Upper lobe of right lung (tissue), 1 donor: ENCODE results near the gene CECR2. TPM values are rescaled to one million over a fixed set of nuclear protein-coding genes. Genes with fewer than 3 reads are reported as not detected.
A peak's percentile ranks its signal among the peaks of the same experiment; 100 is the strongest.
"Not testable (repeated sequence)": the region's sequence is repeated elsewhere in the genome, so short reads cannot be mapped to it uniquely, and the experiment has no call there.

Experiments
- ATAC-seq: fragments of 200-7000 bp; cut with Tn5 transposase; one replicate; pipeline ENCODE4 v1.9.1; 2020; ENCODE audit warnings: mild to moderate bottlenecking, moderate library complexity
- DNase-seq: peaks from one replicate; pipeline ENCODE4 v3.0.0-alpha.2; 2020
- H3K27ac ChIP-seq: fragments of 200-600 bp; one replicate; pipeline ENCODE4 v1.8.0; 2022
- H3K27me3 ChIP-seq: fragments of 200-600 bp; one replicate; pipeline ENCODE4 v1.8.0; 2022; ENCODE audit warnings: mild to moderate bottlenecking
- H3K36me3 ChIP-seq: fragments of 200-600 bp; one replicate; pipeline ENCODE4 v1.8.0; 2022
- H3K4me1 ChIP-seq: fragments of 200-600 bp; one replicate; pipeline ENCODE4 v1.8.0; 2022
- H3K4me3 ChIP-seq: fragments of 200-600 bp; one replicate; pipeline ENCODE4 v1.8.0; 2022; ENCODE audit warnings: mild to moderate bottlenecking
- H3K9me3 ChIP-seq: fragments of 200-600 bp; one replicate; pipeline ENCODE4 v1.8.0; 2022
- intact Hi-C: fragments of 100-400 bp; cut with DNase I; formaldehyde crosslinking; loops from one replicate; pipeline ENCODE4 v1.11.0; 2022
- total RNA-seq: library from RNA; stranded (reverse); fragmentation: NEBNext Ultra II Directional; extraction: Animal tissue kit (Norgen Biotek cat#: 25700); gene quantifications from one replicate; pipeline ENCODE4 v1.2.1, GENCODE V29; 2021
- TF ChIP-seq, protein P1 (sequence below): fragments of 200-600 bp; IDR thresholded peaks from one replicate; pipeline ENCODE4 v1.8.0; 2022; ENCODE audit warnings: antibody characterized with exemption
- donor health status: DM: no; HTN: yes; CAD: no; lungs with severe emphysema.

CECR2 gene
- total RNA-seq, 1 donor from 2014 or later: 7.2 TPM

- ATAC-seq: no peak
- Histone ChIP-seq H3K9me3 (no peaks in the 10 kb centered on the region), H3K4me1 (no peaks in the 10 kb centered on the region), H3K27me3 (no peaks in the 10 kb centered on the region), H3K27ac (no peak overlapping the region), H3K4me3 (no peak overlapping the region), H3K36me3 (no peaks in the 10 kb centered on the region)
- DNase-seq: no peak
- intact Hi-C loops: no loop called here
- TF ChIP-seq, protein P1, sequence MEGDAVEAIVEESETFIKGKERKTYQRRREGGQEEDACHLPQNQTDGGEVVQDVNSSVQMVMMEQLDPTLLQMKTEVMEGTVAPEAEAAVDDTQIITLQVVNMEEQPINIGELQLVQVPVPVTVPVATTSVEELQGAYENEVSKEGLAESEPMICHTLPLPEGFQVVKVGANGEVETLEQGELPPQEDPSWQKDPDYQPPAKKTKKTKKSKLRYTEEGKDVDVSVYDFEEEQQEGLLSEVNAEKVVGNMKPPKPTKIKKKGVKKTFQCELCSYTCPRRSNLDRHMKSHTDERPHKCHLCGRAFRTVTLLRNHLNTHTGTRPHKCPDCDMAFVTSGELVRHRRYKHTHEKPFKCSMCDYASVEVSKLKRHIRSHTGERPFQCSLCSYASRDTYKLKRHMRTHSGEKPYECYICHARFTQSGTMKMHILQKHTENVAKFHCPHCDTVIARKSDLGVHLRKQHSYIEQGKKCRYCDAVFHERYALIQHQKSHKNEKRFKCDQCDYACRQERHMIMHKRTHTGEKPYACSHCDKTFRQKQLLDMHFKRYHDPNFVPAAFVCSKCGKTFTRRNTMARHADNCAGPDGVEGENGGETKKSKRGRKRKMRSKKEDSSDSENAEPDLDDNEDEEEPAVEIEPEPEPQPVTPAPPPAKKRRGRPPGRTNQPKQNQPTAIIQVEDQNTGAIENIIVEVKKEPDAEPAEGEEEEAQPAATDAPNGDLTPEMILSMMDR: no peak
These were observed 50.1 kb downstream of the CECR2 start for GRCh38 chr22:17419348-17419747.

DNA sequence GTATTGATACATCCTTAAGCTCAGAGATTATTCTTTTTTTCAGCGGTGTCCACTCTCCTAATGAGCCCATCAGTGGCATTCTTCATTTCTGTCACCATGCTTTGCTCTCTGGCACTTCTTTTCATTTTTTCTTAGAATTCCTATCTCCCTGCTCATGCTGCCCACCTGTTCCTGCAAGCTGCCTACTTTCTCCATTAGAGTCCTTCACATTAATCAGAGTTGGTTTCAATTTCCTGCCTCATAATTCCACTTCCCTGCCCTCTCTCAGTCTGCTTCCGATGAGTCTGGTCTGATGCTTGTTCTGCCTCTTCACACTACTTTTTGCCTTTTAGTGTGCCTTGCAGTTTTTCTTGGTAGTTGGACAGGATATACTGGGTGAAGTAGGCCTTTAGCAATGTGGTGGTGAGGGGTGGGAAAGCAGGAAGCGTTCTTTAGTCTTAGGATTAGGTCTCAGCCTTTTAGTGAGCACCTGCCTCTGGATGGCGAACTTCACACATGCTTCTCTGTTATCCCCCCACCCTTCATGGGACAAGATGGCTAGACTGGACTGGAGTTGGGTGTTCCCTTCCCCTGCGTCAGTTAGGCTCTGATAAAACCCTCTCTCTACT lies 53.6 kb downstream of the CECR2 start:
- Histone ChIP-seq H3K9me3 (no peaks in the 10 kb centered on the region), H3K27me3 (no peaks in the 10 kb centered on the region), H3K36me3 (no peaks in the 10 kb centered on the region), H3K4me3 (no peak overlapping the region), H3K27ac (no peak overlapping the region), H3K4me1 (no peaks in the 10 kb centered on the region)
- ATAC-seq (no peak), DNase-seq (no peak)
- TF ChIP-seq, protein P1: no peak
- intact Hi-C loops: no loop called here

- no peaks in the 10 kb centered on the region for H3K9me3 ChIP-seq
- H3K36me3 ChIP-seq: no peaks in the 10 kb centered on the region
- no peaks in the 10 kb centered on the region for H3K4me1 ChIP-seq
- no peak overlapping the region for H3K4me3 ChIP-seq
- DNase-seq: no peak
- intact Hi-C loops: no loop called here
- H3K27ac ChIP-seq: no peak overlapping the region
- TF ChIP-seq, protein P1: no peak
- H3K27me3 ChIP-seq: no peaks in the 10 kb centered on the region
- ATAC-seq: no peak
These were observed 54.4 kb downstream of the CECR2 start for GRCh38 chr22:17423616-17424015.

- ATAC-seq: not testable (repeated sequence)
These were observed 58.3 kb downstream of the CECR2 start for GRCh38 chr22:17427528-17427927.

DNA sequence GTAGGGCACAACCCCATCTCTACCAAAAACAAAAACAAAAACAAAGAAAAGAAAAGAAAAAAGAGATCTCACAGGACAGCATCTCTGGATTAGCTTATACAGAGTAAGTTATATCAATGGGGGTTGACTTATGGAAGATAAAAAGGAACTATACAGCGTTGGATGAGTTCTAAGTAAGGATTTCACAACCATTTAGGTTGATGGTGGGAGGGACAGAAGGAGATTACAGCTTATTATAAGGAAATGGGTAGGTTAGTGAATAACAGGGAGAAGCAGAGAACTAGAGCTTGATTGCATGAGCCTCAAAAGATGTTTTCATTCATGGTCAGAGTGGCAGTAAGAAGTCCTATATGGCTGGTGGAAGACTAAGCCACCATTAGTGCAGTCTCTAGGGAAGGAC lies 60.3 kb downstream of the CECR2 start:
- no peak for DNase-seq
- Histone ChIP-seq H3K36me3 (no peaks in the 10 kb centered on the region), H3K27ac (no peak overlapping the region), H3K4me1 (no peaks in the 10 kb centered on the region), H3K4me3 (no peak overlapping the region), H3K27me3 (no peaks in the 10 kb centered on the region), H3K9me3 (no peaks in the 10 kb centered on the region)
- ATAC-seq: peak; percentile 54
- TF ChIP-seq, protein P1: no peak
- intact Hi-C loops: no loop called here

More at GRCh38 chr22:17427528-17427927, 58.3 kb downstream of the CECR2 start:
- H3K36me3 ChIP-seq, H3K27ac ChIP-seq, intact Hi-C loops, DNase-seq, H3K4me1 ChIP-seq, H3K9me3 ChIP-seq, H3K4me3 ChIP-seq, H3K27me3 ChIP-seq: not testable (repeated sequence)

DNA sequence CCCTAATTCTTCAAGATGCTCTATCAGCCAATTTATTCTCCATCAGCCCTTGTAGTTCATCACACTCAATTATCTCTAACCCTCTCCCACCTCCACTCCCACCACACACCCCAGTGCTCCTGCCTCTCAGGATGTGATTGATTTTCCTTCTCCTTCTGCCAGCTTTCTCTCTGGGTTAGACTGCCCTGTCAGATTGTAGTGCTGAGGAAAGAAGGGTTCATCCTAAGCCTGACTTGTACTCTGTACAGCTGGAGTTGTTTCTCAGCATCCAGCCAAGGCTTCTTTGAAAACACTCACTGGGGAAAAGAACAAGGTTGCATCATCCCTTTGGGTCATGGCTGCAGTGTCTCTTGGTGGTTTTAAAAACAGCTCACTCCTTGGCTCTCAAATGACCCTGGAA lies 61.2 kb downstream of the CECR2 start:
- Histone ChIP-seq H3K27ac (no peak overlapping the region), H3K9me3 (no peaks in the 10 kb centered on the region), H3K4me1 (no peaks in the 10 kb centered on the region), H3K27me3 (no peaks in the 10 kb centered on the region), H3K36me3 (no peaks in the 10 kb centered on the region), H3K4me3 (no peak overlapping the region)
- ATAC-seq: peak; percentile 69
- intact Hi-C loops: no loop called here
- DNase-seq: no peak
- TF ChIP-seq, protein P1: no peak
